Hepatocyte (in vitro differentiated cells): ENCODE measurements around the gene DIDO1. TPM values are rescaled to one million over a fixed set of nuclear protein-coding genes. Genes with fewer than 3 reads are reported as not detected.

Experiments
- DNase-seq: peaks from one replicate; pipeline ENCODE4 v3.0.0-alpha.2; 2016; ENCODE audit warnings: low spot score
- H2AFZ ChIP-seq: fragments of 200-600 bp; sonication (generic); 2 replicates; pipeline ENCODE4 v1.6.0; 2016; ENCODE audit warnings: antibody characterized with exemption, mild to moderate bottlenecking
- H3K27ac ChIP-seq: fragments of 200-600 bp; sonication (generic); 2 replicates; pipeline ENCODE4 v1.5.1; 2016; ENCODE audit warnings: mild to moderate bottlenecking
- H3K27me3 ChIP-seq: fragments of 200-600 bp; sonication (generic); 2 replicates; pipeline ENCODE4 v1.6.1; 2016
- H3K36me3 ChIP-seq: fragments of 200-600 bp; sonication (generic); replicated peaks from 2 replicates; pipeline ENCODE4 v1.5.1; 2016; ENCODE audit warnings: low read depth; ENCODE audit not compliant: insufficient read depth
- H3K4me1 ChIP-seq: fragments of 200-600 bp; sonication (generic); 2 replicates; pipeline ENCODE4 v1.5.1; 2016; ENCODE audit warnings: mild to moderate bottlenecking, moderate library complexity; ENCODE audit not compliant: insufficient read depth
- H3K4me2 ChIP-seq: fragments of 200-600 bp; sonication (generic); 2 replicates; pipeline ENCODE4 v1.6.0; 2016
- H3K4me3 ChIP-seq: fragments of 200-600 bp; sonication (generic); 2 replicates; pipeline ENCODE4 v1.5.1; 2016; ENCODE audit warnings: mild to moderate bottlenecking
- H3K79me2 ChIP-seq: fragments of 200-600 bp; sonication (generic); 2 replicates; pipeline ENCODE4 v1.6.0; 2017; ENCODE audit warnings: mild to moderate bottlenecking
- H3K9me2 ChIP-seq: fragments of 200-600 bp; sonication (generic); replicated peaks from 2 replicates; pipeline ENCODE4 v1.6.0; 2017; ENCODE audit warnings: mild to moderate bottlenecking; ENCODE audit not compliant: insufficient read depth
- H3K9me3 ChIP-seq: fragments of 200-600 bp; sonication (generic); 2 replicates; pipeline ENCODE4 v1.5.1; 2016; ENCODE audit warnings: low read depth, mild to moderate bottlenecking
- H4K20me1 ChIP-seq: fragments of 200-600 bp; sonication (generic); 2 replicates; pipeline ENCODE4 v1.6.0; 2016; ENCODE audit warnings: mild to moderate bottlenecking; ENCODE audit not compliant: insufficient read depth, poor library complexity, severe bottlenecking
- CTCF ChIP-seq: fragments of 200-600 bp; sonication (generic); IDR thresholded peaks from 2 replicates; pipeline ENCODE4 v1.5.1; 2016; ENCODE audit warnings: antibody characterized with exemption, mild to moderate bottlenecking; ENCODE audit not compliant: poor library complexity
- EZH2 ChIP-seq: fragments of 200-600 bp; sonication (generic); IDR thresholded peaks from 2 replicates; pipeline ENCODE4 v1.6.1; 2016; ENCODE audit warnings: antibody characterized with exemption, mild to moderate bottlenecking, borderline replicate concordance
- EZH2phosphoT487 ChIP-seq: fragments of 200-600 bp; sonication (generic); IDR thresholded peaks from one replicate; pipeline ENCODE4 v1.6.1; 2018; ENCODE audit warnings: antibody characterized with exemption, mild to moderate bottlenecking, low read depth, moderate library complexity; ENCODE audit not compliant: unreplicated experiment, severe bottlenecking
- WGBS: methylation state at CpG from one replicate; pipeline ENCODE4 v1.1.6; 2016; ENCODE audit warnings: low lambda C conversion rate; ENCODE audit errors: missing lambda C conversion rate; 5-methylcytosine and 5-hydroxymethylcytosine counted together
- polyA plus RNA-seq: library from polyadenylated mRNA; unstranded; fragments of >200 nt; fragmentation: Nextera tagmentation; extraction: Ambion mirVana; gene quantifications from 2 replicates; pipeline ENCODE4 v1.2.1, GENCODE V29; 2016
- total RNA-seq: library from RNA; depleted of rRNA; stranded (reverse); fragments of >200 nt; gene quantifications from 2 replicates; pipeline ENCODE4 v1.2.3, GENCODE V29; 2014

DIDO1 gene
- total and polyA plus RNA-seq, 2 experiments from 2014 or later, result 26.5 to 31.6 TPM

- Histone ChIP-seq H3K9me3 (no peaks in the 10 kb centered on the region), H3K9me2 (no peaks in the 10 kb centered on the region), H3K4me2 (peak overlapping the region; percentile 62), H3K27ac (peak overlapping the region; percentile 21), H3K4me3 (no peak overlapping the region), H2AFZ (no peak overlapping the region), H4K20me1 (peaks cover 10% of the 10 kb centered on the region), H3K27me3 (no peaks in the 10 kb centered on the region), H3K4me1 (peaks cover 19% of the 10 kb centered on the region), H3K79me2 (peaks cover 8% of the 10 kb centered on the region), H3K36me3 (peaks cover 7% of the 10 kb centered on the region)
- 59% methylated on average over 6 of the region's 6 CpGs for WGBS
- TF ChIP-seq EZH2, result no peak
- no peak for TF ChIP-seq EZH2phosphoT487
- no peak for TF ChIP-seq CTCF
- DNase-seq, result peak; percentile 58
Measured at GRCh38 chr20:62899633-62900051, 26.7 kb downstream of the DIDO1 start.

GRCh38 chr20:62898970-62899632 lies 27.2 kb downstream of the DIDO1 start:
- Histone ChIP-seq H2AFZ (no peak overlapping the region), H3K27me3 (no peaks in the 10 kb centered on the region), H3K9me2 (no peaks in the 10 kb centered on the region), H3K4me2 (no peak overlapping the region), H4K20me1 (peaks cover 10% of the 10 kb centered on the region), H3K27ac (no peak overlapping the region), H3K79me2 (peaks cover 4% of the 10 kb centered on the region), H3K4me3 (no peak overlapping the region), H3K36me3 (peaks cover 4% of the 10 kb centered on the region), H3K9me3 (no peaks in the 10 kb centered on the region), H3K4me1 (peaks cover 19% of the 10 kb centered on the region)
- TF ChIP-seq EZH2 (no peak), EZH2phosphoT487 (no peak), CTCF (no peak)
- DNase-seq, result no peak
- WGBS, result 67% methylated on average over 16 of the region's 16 CpGs

- no peak overlapping the region for H3K4me3 ChIP-seq
- H4K20me1 ChIP-seq, result peaks cover 6% of the 10 kb centered on the region
- H3K36me3 ChIP-seq, result no peaks in the 10 kb centered on the region
- H3K27me3 ChIP-seq, result no peaks in the 10 kb centered on the region
- DNase-seq, result no peak
- H3K79me2 ChIP-seq, result peaks cover 3% of the 10 kb centered on the region
- no peak overlapping the region for H3K27ac ChIP-seq
- no peaks in the 10 kb centered on the region for H3K9me3 ChIP-seq
- peaks cover 19% of the 10 kb centered on the region for H3K4me1 ChIP-seq
- H2AFZ ChIP-seq, result no peak overlapping the region
- no peak overlapping the region for H3K4me2 ChIP-seq
- TF ChIP-seq EZH2phosphoT487 (no peak), CTCF (no peak), EZH2 (no peak)
- no peaks in the 10 kb centered on the region for H3K9me2 ChIP-seq
- whole genome bisulfite sequencing, result 92% methylated on average over 16 of the region's 16 CpGs
Measured at GRCh38 chr20:62898093-62898964, 28.0 kb downstream of the DIDO1 start.
